Body of pancreas (tissue), 4 donors: Measurements from ENCODE around the gene INSR. TPM values are rescaled to one million over a fixed set of nuclear protein-coding genes. Genes with fewer than 3 reads are reported as not detected.

ENCODE experiments used
- ATAC-seq: fragments of 150-250 bp; one replicate; pipeline ENCODE4 v1.9.1; 2016
- DNase-seq, 4 donors: peaks; one replicate each; pipeline ENCODE4 v3.0.0-alpha.2; 2019
- H3K27ac ChIP-seq, 4 donors: fragments of 200-600 bp; sonication (generic); 1 replicate in 3 of 4; 2 replicates in 1 of 4; pipeline versions ENCODE4 v1.5.1 to v1.6.1; 2016 to 2019; ENCODE audit warnings: mild to moderate bottlenecking in 1 of 4, mixed read lengths in 1 of 4, moderate library complexity in 1 of 4
- H3K27me3 ChIP-seq, 2 donors: fragments of 200-600 bp; sonication (generic); one replicate each; pipeline ENCODE4 v1.6.0; 2016; ENCODE audit warnings: mild to moderate bottlenecking in 1 of 2
- H3K36me3 ChIP-seq, 2 donors: fragments of 200-600 bp; sonication (generic); replicated peaks in 1 of 2; 2 replicates each; pipeline ENCODE4 v1.5.1; 2016; ENCODE audit warnings: low read depth in 2 of 2; ENCODE audit not compliant: insufficient read depth in 1 of 2
- H3K4me1 ChIP-seq: fragments of 200-600 bp; sonication (generic); one replicate; pipeline ENCODE4 v1.6.0; 2016
- H3K4me3 ChIP-seq, 2 donors: fragments of 200-600 bp; sonication (generic); 1 replicate in 1 of 2; 2 replicates in 1 of 2; pipeline ENCODE4 v1.5.1; 2016 to 2019
- H3K9me3 ChIP-seq, 3 donors: fragments of 200-600 bp; sonication (generic); 1 replicate in 2 of 3; 2 replicates in 1 of 3; pipeline ENCODE4 v1.5.1; 2016
- CTCF ChIP-seq, 7 experiments: fragments of 450-650 bp in 4 of 7; fragments of 200-600 bp in 3 of 7; sonication (generic) in 3 of 7; IDR thresholded peaks; one replicate each; pipeline ENCODE4 v1.5.1; 2016 to 2019; ENCODE audit warnings: antibody characterized with exemption in 7 of 7
- POLR2A ChIP-seq, 3 donors: fragments of 450-650 bp; IDR thresholded peaks; one replicate each; pipeline ENCODE4 v1.6.1; 2016; ENCODE audit warnings: antibody characterized with exemption in 3 of 3, mild to moderate bottlenecking in 2 of 3
- WGBS, 2 donors: methylation state at CpG; one replicate each; pipeline ENCODE4 v1.1.5; 2017; 5-methylcytosine and 5-hydroxymethylcytosine counted together
- intact Hi-C: fragments of 100-400 bp; cut with DNase I; formaldehyde crosslinking; loops from one replicate; pipeline ENCODE4 v1.15.1; 2023
- total RNA-seq, 2 donors: library from RNA; depleted of rRNA; stranded (reverse); fragments of >200 nt; gene quantifications; one replicate each; pipeline ENCODE4 v1.1.0, GENCODE V29; 2016

Gene INSR
- total RNA-seq, 2 donors from 2014 or later, result 243 to 284 TPM

GRCh38 chr19:7195046-7195445, 99.2 kb downstream of the INSR start:
- Histone ChIP-seq H3K9me3 (no peaks in the 10 kb centered on the region), H3K27me3 (no peaks in the 10 kb centered on the region), H3K27ac (peak overlapping the region in 1 of 4 donors; percentile 91), H3K4me3 (no peak overlapping the region), H3K36me3 (no peaks in the 10 kb centered on the region), H3K4me1 (peaks cover 68% of the 10 kb centered on the region)
- no peak for ATAC-seq
- WGBS, 2 donors, result 75 to 77% methylated on average over 5 of the region's 5 CpGs
- intact Hi-C loops, result no loop called here
- DNase-seq, result no peak
- no peak for TF ChIP-seq CTCF (IDR thresholded peaks at IDR 0.05)
- no peak for TF ChIP-seq POLR2A (IDR thresholded peaks at IDR 0.05)

GRCh38 chr19:7194566-7194965, 99.6 kb downstream of the INSR start:
- H3K36me3 ChIP-seq, result no peaks in the 10 kb centered on the region
- DNase-seq, result peak in 3 of 4 donors; percentile 46 to 62 (median 51)
- H3K4me3 ChIP-seq, result no peak overlapping the region
- TF ChIP-seq CTCF (IDR thresholded peaks at IDR 0.05), result no peak
- no peak for TF ChIP-seq POLR2A (IDR thresholded peaks at IDR 0.05)
- peaks cover 63% of the 10 kb centered on the region for H3K4me1 ChIP-seq
- intact Hi-C loops, result loop anchor here (5.0 kb wide), 1 partner anchor 103 kb away; no protein-coding TSS in a partner anchor
- no peak for ATAC-seq
- H3K9me3 ChIP-seq, result no peaks in the 10 kb centered on the region
- 61 to 63% methylated on average over 9 of the region's 9 CpGs for WGBS, 2 donors
- peak overlapping the region in 1 of 4 donors; percentile 21 for H3K27ac ChIP-seq
- H3K27me3 ChIP-seq, result no peaks in the 10 kb centered on the region

DNA sequence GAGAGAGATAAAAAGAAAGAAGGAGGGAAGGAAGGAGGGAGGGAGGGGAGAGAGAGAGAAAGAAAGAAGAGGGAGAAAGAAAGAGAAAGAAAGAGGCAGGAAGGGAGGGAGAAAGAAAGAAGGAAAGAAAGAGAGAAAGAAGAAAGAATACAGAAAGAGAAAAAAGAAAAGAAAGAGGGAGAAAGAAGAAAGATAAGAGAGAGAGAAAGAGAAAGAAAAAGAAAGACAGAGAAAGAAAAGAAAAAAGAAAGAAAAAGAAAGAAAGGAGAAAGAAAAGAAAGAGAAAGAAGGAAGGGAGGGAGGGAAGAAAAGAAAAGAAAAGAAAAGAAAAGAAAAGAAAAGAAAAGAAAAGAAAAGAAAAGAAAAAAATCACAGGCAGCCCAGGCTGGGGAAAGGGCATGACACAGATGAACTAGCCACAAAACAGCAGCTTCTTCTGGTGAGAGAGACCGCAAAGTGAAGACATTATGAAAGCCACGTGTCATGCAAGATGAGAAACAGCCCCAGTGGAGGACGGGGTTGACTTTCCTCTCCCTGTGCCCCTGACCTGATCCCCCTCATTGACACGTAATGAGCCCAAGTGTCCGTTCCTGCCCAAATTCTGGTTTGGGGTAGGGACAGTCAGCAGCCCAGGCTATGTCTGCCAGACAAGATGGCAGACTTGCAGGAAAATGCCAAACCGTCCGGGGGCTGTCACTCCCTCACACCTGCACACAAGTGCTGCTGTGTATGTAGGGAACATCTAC, 102.1 kb downstream of the INSR start:
- H3K36me3 ChIP-seq, result no peaks in the 10 kb centered on the region
- WGBS, 2 donors, result 57 to 81% methylated on average over 7 of the region's 7 CpGs
- TF ChIP-seq CTCF (IDR thresholded peaks at IDR 0.05) (no peak), POLR2A (IDR thresholded peaks at IDR 0.05) (no peak)
- no peak for ATAC-seq
- no peak overlapping the region for H3K4me3 ChIP-seq
- peak overlapping the region in 1 of 4 donors; percentile 5 for H3K27ac ChIP-seq
- DNase-seq, result no peak
- H3K4me1 ChIP-seq, result peaks cover 56% of the 10 kb centered on the region
- no peaks in the 10 kb centered on the region for H3K27me3 ChIP-seq
- intact Hi-C loops, result loop anchor here (5.0 kb wide), 1 partner anchor 105 kb away; no protein-coding TSS in a partner anchor
- H3K9me3 ChIP-seq, result no peaks in the 10 kb centered on the region

GRCh38 chr19:7188698-7189629, 105.2 kb downstream of the INSR start:
- H3K4me1 ChIP-seq, result peaks cover 36% of the 10 kb centered on the region
- no peaks in the 10 kb centered on the region for H3K9me3 ChIP-seq
- no peak overlapping the region for H3K4me3 ChIP-seq
- no peaks in the 10 kb centered on the region for H3K27me3 ChIP-seq
- intact Hi-C loops, result no loop called here
- no peaks in the 10 kb centered on the region for H3K36me3 ChIP-seq
- peak overlapping the region in 2 of 4 donors; percentile 15 to 45 for H3K27ac ChIP-seq
- WGBS, 2 donors, result 70 to 86% methylated on average over 12 of the region's 12 CpGs
- DNase-seq (no peak), ATAC-seq (peak; percentile 35)
- TF ChIP-seq CTCF (IDR thresholded peaks at IDR 0.05) (no peak), POLR2A (IDR thresholded peaks at IDR 0.05) (no peak)
